Uterus (tissue), 4 donors: ENCODE measurements around the gene TMEM175. TPM values are rescaled to one million over a fixed set of nuclear protein-coding genes. Genes with fewer than 3 reads are reported as not detected.

ENCODE experiments used
- DNase-seq, 2 donors: peaks; one replicate each; pipeline ENCODE4 v3.0.0-alpha.2; 2019 to 2020
- H3K27ac ChIP-seq, 2 donors: fragments of 200-600 bp; sonication (generic); 1 replicate in 1 of 2; 2 replicates in 1 of 2; pipeline ENCODE4 v1.5.1; 2016 to 2018
- H3K27me3 ChIP-seq, 2 donors: fragments of 200-600 bp; sonication (generic); one replicate each; pipeline ENCODE4 v1.5.1; 2018 to 2019; ENCODE audit warnings: control low read depth in 1 of 2
- H3K36me3 ChIP-seq, 2 donors: fragments of 200-600 bp; sonication (generic); one replicate each; pipeline ENCODE4 v1.5.1; 2019; ENCODE audit warnings: control low read depth in 1 of 2
- H3K4me1 ChIP-seq, 2 donors: fragments of 200-600 bp; sonication (generic); one replicate each; pipeline ENCODE4 v1.5.1; 2018 to 2019; ENCODE audit warnings: control low read depth in 1 of 2
- H3K4me3 ChIP-seq, 2 donors: fragments of 200-600 bp; sonication (generic); 1 replicate in 1 of 2; 2 replicates in 1 of 2; pipeline ENCODE4 v1.5.1; 2018 to 2019; ENCODE audit warnings: mild to moderate bottlenecking in 1 of 2
- H3K9me3 ChIP-seq, 2 donors: fragments of 200-600 bp; sonication (generic); one replicate each; pipeline ENCODE4 v1.5.1; 2019; ENCODE audit warnings: control low read depth in 1 of 2
- CTCF ChIP-seq, 4 experiments: fragments of 200-600 bp in 2 of 4; fragments of 450-650 bp in 2 of 4; sonication (generic) in 2 of 4; IDR thresholded peaks; one replicate each; pipeline ENCODE4 v1.5.1; 2016 to 2019; ENCODE audit warnings: antibody characterized with exemption in 4 of 4, mild to moderate bottlenecking in 2 of 4, moderate library complexity in 1 of 4
- POLR2A ChIP-seq, 2 donors: fragments of 450-650 bp; IDR thresholded peaks; one replicate each; pipeline ENCODE4 v1.6.1; 2016; ENCODE audit warnings: antibody characterized with exemption in 2 of 2, mild to moderate bottlenecking in 1 of 2, moderate library complexity in 1 of 2
- intact Hi-C: fragments of 100-400 bp; cut with DNase I; formaldehyde crosslinking; loops from one replicate; pipeline ENCODE4 v1.15.1; 2023; ENCODE audit warnings: low total_unique reads
- total RNA-seq, 4 donors: library from RNA; depleted of rRNA in 3 of 4; stranded (reverse); fragments of >200 nt in 3 of 4; gene quantifications; one replicate each; pipeline versions ENCODE4 v1.1.0 to v1.2.4, GENCODE V29; 2014 to 2023
- donor health status: DM: yes; HTN: yes; CAD: no.

TMEM175 gene
- total RNA-seq, 4 donors from 2014 or later: 9.9 to 39.7 (median 26.3) TPM

- TF ChIP-seq POLR2A (IDR thresholded peaks at IDR 0.05) (no peak), CTCF (IDR thresholded peaks at IDR 0.05) (no peak)
- Histone ChIP-seq H3K27me3 (peaks cover 15 to 32% of the 10 kb centered on the region in 2 donors), H3K36me3 (no peaks in the 10 kb centered on the region), H3K27ac (no peak overlapping the region), H3K4me3 (no peak overlapping the region), H3K4me1 (peaks cover 0 to 26% of the 10 kb centered on the region in 2 donors), H3K9me3 (no peaks in the 10 kb centered on the region)
- peak; percentile 50 to 54 for DNase-seq
- intact Hi-C loops: no loop called here
These were observed 69.9 kb downstream of the TMEM175 start for GRCh38 chr4:1002131-1002630.

- peaks cover 0 to 20% of the 10 kb centered on the region in 2 donors for H3K4me1 ChIP-seq
- intact Hi-C loops: no loop called here
- H3K36me3 ChIP-seq: no peaks in the 10 kb centered on the region
- peaks cover 15 to 28% of the 10 kb centered on the region in 2 donors for H3K27me3 ChIP-seq
- no peak overlapping the region for H3K27ac ChIP-seq
- no peak for DNase-seq
- TF ChIP-seq CTCF (IDR thresholded peaks at IDR 0.05): no peak
- no peak for TF ChIP-seq POLR2A (IDR thresholded peaks at IDR 0.05)
- H3K4me3 ChIP-seq: no peak overlapping the region
- H3K9me3 ChIP-seq: no peaks in the 10 kb centered on the region
These were observed 70.5 kb downstream of the TMEM175 start for GRCh38 chr4:1002631-1003251.

- intact Hi-C loops: no loop called here
- H3K36me3 ChIP-seq: no peaks in the 10 kb centered on the region
- no peak overlapping the region for H3K4me3 ChIP-seq
- H3K4me1 ChIP-seq: peaks cover 0 to 14% of the 10 kb centered on the region in 2 donors
- no peaks in the 10 kb centered on the region for H3K9me3 ChIP-seq
- H3K27me3 ChIP-seq: peaks cover 15 to 23% of the 10 kb centered on the region in 2 donors
- no peak for TF ChIP-seq POLR2A (IDR thresholded peaks at IDR 0.05)
- TF ChIP-seq CTCF (IDR thresholded peaks at IDR 0.05): no peak
- no peak overlapping the region for H3K27ac ChIP-seq
- no peak for DNase-seq
These were observed 71.2 kb downstream of the TMEM175 start for GRCh38 chr4:1003271-1004070.

- Histone ChIP-seq H3K4me1 (peaks cover 0 to 18% of the 10 kb centered on the region in 2 donors), H3K27me3 (peaks cover 15 to 23% of the 10 kb centered on the region in 2 donors), H3K36me3 (no peaks in the 10 kb centered on the region), H3K27ac (no peak overlapping the region), H3K4me3 (no peak overlapping the region), H3K9me3 (no peaks in the 10 kb centered on the region)
- intact Hi-C loops: no loop called here
- TF ChIP-seq POLR2A (IDR thresholded peaks at IDR 0.05) (no peak), CTCF (IDR thresholded peaks at IDR 0.05) (no peak)
- DNase-seq: no peak
These were observed 71.8 kb downstream of the TMEM175 start for GRCh38 chr4:1004071-1004418.
